Kasumi-1 (cell line): Measurements from ENCODE around the gene TRIM47.
A peak's percentile ranks its signal among the peaks of the same experiment; 100 is the strongest.
"Not testable (repeated sequence)": the region's sequence is repeated elsewhere in the genome, so short reads cannot be mapped to it uniquely, and the experiment has no call there.

Experiments
- DNase-seq, 2 experiments: peaks; one replicate each; lab custom pipeline; 2025; lab: John Stamatoyannopoulos, UW

Gene TRIM47

GRCh38 chr17:75869282-75870141, 8.9 kb downstream of the TRIM47 start:
- DNase-seq, result no peak

GRCh38 chr17:75868730-75869281, 9.6 kb downstream of the TRIM47 start:
- DNase-seq, result not testable (repeated sequence)

GRCh38 chr17:75865404-75866188, 12.8 kb downstream of the TRIM47 start:
- DNase-seq, result not testable (repeated sequence)

- not testable (repeated sequence) for DNase-seq
Measured at GRCh38 chr17:75864887-75865286, 13.5 kb downstream of the TRIM47 start.

GRCh38 chr17:75864448-75864871, 13.9 kb downstream of the TRIM47 start:
- no peak for DNase-seq

- DNase-seq, result no peak
Measured at GRCh38 chr17:75861927-75862317, 16.5 kb downstream of the TRIM47 start.

- DNase-seq, result not testable (repeated sequence)
Measured at GRCh38 chr17:75859358-75859757, 19.0 kb downstream of the TRIM47 start.

- DNase-seq, result peak; percentile 76 to 77
Measured at GRCh38 chr17:75856062-75856756, 22.2 kb downstream of the TRIM47 start.

- peak; percentile 100 for DNase-seq
Measured at GRCh38 chr17:75855310-75856061, 22.9 kb downstream of the TRIM47 start, which contains the start of gene WBP2. Gene WBP2, minus strand, starts transcription at chr17:75855335. Its CDS starts 38 bp downstream, at chr17:75855297.

GRCh38 chr17:75854881-75855309, 23.5 kb downstream of the TRIM47 start:
- peak in 1 of 2 experiments; percentile 90 for DNase-seq

GRCh38 chr17:75854101-75854748, 24.2 kb downstream of the TRIM47 start:
- DNase-seq, result no peak

GRCh38 chr17:75853433-75853832, 24.9 kb downstream of the TRIM47 start:
- DNase-seq, result no peak

- DNase-seq, result not testable (repeated sequence)
Measured at GRCh38 chr17:75851693-75851991, 26.7 kb downstream of the TRIM47 start.

- no peak for DNase-seq
Measured at GRCh38 chr17:75850928-75851692, 27.3 kb downstream of the TRIM47 start.

GRCh38 chr17:75849724-75850123, 28.7 kb downstream of the TRIM47 start:
- no peak for DNase-seq

GRCh38 chr17:75849279-75849646, 29.1 kb downstream of the TRIM47 start:
- DNase-seq, result no peak

GRCh38 chr17:75848523-75849278, 29.7 kb downstream of the TRIM47 start:
- DNase-seq, result peak; percentile 66 to 78

- no peak for DNase-seq
Measured at GRCh38 chr17:75847614-75848522, 30.5 kb downstream of the TRIM47 start.
